NCI-H748 treated with DMSO at 0.1 percent for 48 hours (cell line): ENCODE measurements around the gene AOX1.
"Not testable (repeated sequence)": the region's sequence is repeated elsewhere in the genome, so short reads cannot be mapped to it uniquely, and the experiment has no call there.

Source experiments
- DNase-seq: peaks from one replicate; lab custom pipeline; 2025; lab: John Stamatoyannopoulos, UW

Gene AOX1

DNA sequence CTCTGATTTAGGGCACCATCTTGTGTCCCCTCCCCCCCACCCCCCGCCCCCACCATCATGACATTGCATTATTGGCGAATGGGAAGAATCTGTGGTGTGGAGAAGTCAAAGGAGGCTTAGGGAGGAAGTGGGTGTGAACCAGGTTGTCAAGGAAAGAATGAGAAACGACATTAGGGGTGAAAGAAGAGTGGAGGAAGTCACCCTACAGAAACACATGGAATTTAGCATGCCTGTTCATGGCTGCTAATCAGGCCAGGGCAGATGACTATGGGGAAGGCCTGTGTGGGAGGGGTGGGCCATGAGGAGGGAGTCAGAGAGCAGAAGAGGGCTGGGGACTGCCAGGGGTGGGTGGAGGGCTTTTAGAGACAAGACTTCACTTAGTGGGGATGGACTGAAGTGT lies 81.6 kb downstream of the AOX1 start:
- DNase-seq = no peak

DNA sequence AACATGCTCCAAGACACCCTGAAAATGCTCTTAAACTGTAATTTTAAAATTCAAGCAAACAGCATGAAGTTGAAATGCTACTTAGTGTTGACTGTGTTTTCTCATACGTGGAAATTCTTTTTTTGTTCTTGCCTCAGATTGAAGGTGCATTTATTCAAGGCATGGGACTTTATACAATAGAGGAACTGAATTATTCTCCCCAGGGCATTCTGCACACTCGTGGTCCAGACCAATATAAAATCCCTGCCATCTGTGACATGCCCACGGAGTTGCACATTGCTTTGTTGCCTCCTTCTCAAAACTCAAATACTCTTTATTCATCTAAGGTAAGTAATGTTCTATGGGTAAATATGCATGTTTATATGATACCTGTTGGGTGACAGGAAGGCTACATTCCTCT lies 82.7 kb downstream of the AOX1 start:
- DNase-seq = no peak

DNA sequence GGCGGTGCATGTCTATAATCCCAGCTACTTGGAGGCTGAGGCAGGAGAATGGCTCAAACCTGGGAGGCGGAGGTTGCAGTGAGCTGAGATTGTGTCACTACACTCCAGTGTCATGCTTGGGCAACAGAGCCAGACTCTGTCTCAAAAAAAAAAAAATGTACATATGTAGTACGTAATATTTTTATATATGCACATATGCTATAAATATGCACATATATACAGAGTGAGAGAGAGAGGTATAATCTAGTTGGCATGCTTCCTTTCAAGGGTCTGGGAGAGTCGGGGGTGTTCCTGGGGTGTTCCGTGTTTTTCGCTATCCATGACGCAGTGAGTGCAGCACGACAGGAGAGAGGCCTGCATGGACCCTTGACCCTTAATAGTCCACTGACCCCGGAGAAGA lies 83.5 kb downstream of the AOX1 start:
- DNase-seq = no peak

DNA sequence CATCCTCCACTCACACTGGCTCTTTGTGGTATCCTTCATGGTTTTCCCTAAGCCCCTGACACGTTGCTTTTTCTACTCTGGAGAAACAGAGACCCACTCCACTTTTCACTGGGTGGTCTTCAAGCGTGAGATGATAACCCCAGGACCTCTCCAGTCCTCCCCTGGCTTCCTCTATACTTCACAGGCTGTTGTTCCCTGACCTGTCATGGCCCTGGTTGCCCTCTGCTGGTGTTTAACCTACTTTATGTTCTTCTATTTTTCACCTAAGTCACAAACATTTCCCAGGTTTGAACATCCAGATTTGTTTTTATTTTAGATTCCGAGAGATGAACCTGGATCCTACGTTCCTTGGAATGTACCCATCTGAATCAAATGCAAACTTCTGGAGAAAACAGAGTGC lies 84.5 kb downstream of the AOX1 start:
- DNase-seq = no peak

DNA sequence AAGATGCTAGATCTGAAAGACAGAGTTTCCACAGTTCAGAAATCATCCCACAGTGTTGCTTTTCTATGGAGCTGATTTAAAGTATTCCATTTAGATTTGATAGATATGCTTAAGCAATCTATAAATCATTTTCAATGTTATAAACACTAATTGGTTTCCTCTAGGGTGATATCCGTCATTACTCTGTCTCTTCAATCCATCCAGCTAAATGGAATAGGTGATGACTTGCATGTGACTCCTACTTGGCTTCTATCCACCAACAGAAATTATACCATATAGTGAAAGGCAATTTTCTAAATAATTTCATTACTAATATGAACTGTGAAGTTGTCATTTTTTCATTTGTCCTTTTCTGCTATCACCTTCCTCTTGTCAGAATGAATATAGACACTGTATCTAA lies 84.9 kb downstream of the AOX1 start:
- no peak for DNase-seq

DNA sequence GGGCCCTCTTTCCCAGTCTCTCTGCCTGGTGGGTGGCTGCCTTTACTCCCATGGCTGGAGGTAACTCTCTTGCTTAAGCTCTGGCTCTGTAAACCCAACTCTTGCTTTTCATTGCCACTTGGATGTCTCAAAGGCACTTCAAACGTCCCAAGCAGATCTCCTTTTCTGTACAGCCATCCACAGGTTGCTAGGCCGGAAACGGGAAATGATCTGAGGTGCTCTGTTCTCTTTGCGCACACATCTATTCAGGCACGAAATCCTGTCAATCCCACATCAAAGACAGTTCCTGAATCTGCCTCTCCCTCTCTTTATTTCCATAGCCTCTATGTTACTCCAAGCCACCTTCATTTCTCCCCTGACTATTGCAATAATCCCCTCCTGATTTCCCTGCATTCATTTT lies 87.4 kb downstream of the AOX1 start:
- DNase-seq = no peak

DNA sequence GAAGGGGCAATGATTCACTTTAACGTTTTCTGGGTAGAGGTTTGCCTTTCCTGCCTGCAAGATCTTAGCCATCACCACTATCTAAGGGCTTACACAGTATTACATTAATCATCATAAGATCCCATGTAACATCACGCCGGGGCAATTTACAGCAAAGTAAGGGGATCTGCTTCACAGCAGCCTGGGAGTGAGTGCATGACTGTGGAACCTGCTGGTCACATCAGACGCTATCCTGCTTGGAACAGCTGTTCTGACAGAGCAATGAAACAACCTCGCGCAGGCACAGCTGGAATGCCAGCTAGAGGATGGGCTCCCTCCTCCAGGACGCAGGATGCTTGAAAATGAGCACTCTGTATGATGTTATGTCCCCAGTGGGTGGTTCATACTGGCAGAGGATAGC lies 89.0 kb downstream of the AOX1 start:
- no peak for DNase-seq

DNA sequence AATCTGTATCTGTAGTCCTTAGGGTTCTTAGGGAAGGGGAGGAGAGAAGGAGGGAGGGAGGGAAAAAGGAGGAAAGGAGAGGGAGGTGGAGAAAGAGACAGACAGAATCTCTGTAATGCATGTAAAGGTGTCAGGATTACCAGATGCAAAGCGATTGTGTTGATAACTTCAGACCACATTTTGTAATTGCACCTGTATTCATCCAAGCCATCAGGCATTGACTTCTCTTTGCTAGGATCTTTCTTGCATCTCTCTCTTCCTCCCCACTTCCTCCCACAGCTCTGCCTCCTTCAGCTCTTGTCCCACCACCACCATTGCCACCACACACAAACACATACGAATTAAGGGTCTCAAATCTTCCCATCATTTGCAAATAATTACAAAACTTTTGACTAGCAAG lies 91.4 kb downstream of the AOX1 start:
- DNase-seq = no peak

DNA sequence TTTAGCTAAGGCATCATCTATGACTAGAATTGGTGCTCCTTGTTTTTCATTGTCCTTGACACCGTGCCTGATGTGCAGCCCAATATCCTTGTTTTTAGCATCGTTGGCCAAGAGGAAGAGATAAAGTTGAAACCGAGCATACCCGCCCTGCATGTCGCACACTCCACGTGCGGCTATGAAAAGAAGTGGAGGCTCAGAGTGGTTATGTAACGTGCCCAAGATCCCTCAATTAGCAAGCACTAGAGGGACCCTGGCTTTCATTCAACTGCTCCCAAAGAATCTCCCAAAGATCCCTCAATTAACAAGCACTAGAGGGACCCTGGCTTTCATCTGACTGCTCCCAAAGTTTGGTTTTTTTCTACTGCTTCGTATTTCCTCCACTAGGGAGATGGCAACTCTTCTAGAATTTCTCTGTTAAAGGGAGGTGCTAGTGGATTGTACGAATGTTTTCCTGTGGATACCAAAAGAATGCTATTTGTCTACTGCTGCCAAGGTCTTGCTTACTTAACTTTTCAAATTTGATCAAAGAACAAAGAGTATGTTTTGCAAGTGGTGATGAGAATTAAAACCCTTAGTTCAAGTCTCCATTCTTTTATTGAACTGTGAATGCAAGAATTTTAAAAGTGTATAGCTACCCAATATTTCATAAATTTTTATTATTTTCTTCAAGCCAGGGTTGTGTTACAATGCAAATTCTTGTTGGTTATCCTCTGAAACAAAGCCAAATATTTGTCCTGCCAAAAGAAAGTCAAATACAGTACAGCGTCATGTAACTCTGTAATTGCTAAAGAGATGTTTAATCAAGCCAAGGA lies 92.1 kb downstream of the AOX1 start:
- DNase-seq = no peak

DNA sequence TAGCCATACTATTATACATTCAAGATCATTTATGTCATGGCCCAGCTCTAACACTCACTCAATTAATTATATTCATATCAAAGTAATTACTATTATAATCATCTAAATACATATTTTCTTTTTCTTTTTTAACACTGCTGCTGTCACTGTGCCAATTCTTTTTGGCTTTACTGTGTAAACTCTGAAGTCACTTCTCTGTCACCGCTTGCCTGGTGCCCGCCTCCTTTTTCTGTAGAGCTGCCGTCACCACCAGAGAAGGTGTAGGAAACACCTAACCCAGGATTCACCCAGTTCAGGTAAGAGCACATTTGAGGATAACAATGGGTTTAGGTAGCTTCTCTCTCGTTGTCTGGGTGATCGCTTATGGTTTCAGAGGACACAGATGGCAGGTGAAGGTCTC lies 93.3 kb downstream of the AOX1 start:
- DNase-seq = no peak

DNA sequence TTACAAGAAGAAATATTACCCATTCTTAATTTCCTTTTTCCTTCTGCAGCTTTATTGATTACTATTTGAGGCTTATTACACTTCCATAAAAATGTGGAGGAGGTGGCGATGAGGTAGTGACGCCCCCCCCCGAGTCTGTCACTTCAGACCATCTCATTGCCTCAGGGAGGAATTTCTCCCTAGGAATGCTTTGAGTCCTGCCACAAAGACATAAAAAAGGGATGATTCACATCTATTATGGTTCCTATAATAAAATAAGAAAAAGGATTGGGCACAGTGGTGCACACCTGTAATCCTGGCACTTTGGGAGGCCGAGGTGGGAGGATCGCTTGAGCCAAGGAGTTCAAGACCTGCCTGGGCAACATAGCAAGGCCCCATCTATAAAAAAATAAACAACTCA lies 93.7 kb downstream of the AOX1 start:
- no peak for DNase-seq

DNA sequence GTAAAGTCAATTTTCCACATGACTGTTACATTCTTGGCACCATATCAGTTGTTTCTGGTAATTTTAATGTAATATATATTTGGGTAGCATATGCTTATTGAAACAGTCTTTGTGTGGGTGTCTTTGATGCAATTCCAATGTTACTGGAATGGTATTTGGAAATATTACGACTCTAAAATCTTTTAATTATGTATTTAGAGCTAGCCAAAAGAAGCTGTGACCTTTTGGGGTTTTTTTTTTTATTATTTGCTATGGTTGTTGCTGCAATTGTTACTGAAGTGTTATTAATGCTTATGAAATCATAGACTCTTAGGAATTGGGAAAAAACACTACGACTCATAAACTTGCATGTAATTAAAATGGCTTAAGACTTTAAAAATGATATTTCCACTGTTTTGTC lies 95.9 kb downstream of the AOX1 start:
- no peak for DNase-seq

DNA sequence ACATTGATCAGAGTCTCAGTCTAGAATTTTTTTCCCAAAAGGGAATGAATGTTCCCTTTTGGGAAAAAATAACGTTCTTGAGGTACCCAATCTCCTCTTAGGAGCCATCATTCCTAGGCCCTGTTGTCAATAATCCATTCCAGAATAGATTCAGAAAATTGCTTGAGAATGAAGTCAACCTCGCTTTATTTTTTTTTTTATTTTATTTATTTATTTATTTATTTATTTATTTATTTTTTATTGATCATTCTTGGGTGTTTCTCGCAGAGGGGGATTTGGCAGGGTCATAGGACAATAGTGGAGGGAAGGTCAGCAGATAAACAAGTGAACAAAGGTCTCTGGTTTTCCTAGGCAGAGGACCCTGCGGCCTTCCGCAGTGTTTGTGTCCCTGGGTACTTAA lies 96.6 kb downstream of the AOX1 start:
- not testable (repeated sequence) for DNase-seq

DNA sequence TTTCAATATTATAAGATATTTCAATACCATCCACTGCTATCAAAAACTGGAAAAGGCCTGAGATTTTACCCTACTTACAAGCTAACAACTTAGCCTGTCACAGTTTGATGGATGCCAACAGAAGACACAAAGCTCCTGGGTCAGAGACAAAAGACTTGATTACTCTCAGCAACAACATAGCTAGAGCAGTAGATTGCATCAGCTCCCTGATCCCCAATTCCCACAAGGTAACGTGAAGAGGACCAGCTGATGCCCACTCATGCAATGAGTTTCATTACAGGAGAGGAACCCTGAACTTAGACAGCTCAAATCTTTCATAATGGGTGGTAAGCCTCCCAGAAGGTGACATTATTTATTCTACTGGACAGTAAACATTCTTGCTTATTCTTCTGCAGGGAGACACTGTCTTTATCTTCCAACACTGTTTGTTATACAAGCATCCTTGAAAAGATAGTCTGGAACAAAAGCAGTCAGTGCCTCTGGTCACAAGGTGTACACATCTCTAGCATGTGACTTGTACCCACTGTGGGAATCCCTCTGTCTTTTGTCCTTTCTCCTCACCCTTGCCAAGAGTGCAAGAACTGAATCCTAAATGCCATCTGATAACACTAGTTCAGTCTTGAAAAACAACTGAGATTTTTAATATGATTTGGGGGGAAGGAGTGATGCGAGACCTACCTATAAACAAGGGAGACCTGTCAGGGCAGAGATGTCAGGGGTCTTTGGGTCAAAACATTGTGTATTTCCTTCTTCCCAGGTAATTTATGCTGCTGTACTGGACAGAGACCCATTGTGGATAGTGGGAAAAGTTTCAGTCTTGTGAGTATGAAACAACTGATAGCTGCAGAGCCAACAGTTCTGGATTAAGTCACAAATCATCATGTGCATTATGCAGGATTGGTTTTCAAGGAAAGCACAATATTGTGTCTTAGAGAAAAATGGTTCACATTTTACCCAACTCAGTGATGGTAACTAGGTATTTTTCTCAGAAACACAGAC lies 102.4 kb downstream of the AOX1 start:
- DNase-seq = no peak

DNA sequence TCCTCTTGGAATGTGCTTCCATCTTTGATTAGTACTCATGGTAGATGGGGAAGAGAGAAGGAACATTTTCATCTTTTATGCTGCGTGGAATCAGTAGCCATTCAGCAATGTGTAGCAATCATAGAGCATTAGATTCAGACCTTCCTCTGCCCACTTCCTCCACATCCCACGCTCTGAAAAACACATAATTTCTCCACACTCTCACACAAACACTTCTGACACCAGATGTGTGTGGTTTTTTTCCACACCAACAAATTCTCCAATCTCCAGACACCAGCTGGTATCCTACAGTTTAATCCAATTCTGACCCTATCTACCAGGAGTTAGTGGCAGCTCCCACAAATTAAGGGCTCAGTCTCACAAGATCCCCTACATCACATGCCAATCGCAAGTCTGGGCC lies 103.3 kb downstream of the AOX1 start:
- DNase-seq = no peak

DNA sequence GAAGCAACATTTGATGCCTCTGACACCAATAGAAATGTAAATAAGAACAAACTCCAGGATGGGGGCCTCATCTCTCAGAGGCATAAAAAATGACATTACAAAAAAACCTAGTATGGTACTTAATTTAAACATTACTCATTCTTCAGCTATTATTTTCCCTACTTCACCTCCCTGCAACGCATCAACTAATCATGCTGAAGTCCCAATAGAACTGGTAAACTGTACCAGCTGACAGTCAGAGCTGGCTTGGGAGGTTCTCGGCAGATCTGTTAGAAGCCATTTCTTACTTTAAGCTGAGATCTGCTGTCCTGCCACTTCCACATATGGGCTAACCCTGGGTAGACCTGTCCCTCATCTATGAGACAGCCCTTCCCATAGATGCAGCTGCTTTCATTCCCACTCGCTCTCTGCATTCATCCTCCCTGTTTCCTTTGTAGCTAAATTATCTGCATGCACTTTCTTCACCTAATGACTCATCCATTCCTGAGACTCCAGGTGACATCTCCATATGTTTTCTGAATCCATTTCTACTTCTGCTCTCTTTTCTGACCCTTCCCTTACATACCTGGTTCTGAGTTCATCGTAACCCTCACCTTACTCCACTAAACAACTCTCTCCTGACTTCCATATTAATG lies 108.1 kb downstream of the AOX1 start:
- DNase-seq = no peak

DNA sequence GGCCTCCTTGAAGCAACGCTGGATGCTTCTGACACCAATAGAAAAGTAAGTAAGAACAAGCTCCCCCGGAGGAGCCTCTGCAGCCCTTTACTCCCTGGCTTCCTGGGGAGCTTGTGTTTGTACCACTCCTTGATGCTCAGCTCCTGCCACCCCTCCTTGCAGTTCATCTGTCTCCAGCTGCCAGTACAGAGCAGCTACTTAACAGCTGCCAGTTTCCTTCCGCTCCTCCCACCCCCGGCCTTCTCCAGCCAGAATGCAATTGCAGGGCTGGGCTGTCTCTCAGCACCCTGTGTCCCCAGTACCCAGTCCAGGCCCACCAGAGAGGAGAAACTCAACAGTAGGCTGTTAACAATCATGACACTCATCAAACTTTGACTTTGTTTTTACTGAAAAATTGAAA lies 109.4 kb downstream of the AOX1 start:
- no peak for DNase-seq

DNA sequence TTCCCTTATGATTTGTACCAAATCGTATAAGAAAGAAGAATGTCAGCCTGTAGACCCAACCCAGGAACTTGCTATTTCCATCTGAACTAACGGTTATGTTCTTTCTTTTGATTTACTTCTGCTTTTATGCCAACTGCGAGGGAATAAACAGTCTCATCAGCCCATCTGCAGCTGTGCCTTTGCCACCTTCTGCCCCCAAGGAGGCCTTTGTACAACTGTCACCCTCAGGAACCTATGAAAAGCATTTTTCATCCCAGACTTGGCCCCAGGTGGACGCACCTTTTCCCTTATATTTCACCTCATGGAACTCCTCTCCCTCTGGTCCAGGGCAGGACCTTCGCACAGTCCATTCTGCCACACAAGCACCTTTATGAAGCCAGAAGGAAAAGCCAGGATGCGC lies 109.8 kb downstream of the AOX1 start:
- DNase-seq = no peak

DNA sequence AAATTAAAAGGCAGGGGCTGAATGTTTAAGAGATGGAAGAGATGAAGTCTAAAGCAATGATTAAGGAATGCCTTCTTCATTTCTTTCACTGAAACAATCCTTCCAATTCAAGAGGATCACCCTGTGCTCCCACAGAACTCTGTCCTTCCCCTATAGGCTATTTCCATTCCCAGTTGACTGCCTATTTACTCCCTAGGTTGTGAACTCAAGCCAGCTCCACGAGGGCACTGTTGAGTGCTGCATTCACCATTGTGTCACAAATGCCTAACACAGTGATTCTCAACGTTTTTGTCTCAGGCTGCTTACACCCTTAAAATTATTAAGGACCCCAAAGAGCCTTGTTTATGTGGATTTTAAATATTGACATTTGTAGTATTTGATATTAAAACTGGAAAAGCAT lies 112.4 kb downstream of the AOX1 start:
- no peak for DNase-seq

DNA sequence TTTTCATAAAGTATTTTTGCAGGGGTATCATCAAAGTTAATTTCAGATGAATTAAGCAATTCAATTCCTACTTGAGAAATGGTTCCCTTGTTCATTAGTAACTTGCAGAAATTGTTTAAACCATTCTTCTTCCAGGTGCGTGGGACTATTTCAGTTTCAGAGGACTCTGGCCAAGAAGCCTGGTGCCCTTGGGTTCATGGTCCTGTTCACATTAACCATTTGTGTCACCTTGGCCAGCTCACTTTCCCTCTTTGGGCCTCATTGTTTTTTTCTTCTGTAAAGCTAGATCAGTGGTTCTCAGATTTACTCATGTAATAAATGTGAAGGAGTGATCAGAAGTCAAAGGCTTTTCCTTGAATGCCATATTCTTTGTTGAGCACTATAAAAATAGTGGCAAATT lies 113.5 kb downstream of the AOX1 start:
- DNase-seq = no peak

DNA sequence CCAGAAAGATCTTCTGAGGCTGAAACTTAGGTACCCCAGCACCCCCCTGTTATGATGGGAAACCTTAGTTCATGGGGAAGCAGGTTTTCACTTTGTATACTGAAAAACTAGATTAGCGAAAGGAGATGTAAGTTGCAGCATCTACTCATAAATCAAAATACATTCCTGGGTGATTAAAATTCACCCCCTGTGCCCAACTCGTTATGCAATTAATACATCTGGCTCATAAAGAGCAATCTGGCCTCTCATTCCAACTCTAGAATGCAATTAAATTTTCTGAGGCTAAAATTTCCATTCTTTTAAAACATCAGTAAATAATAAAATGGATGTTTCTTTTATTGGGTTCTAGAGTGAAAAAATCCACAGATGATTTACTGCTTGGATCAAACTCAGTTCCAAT lies 115.0 kb downstream of the AOX1 start:
- DNase-seq = no peak

DNA sequence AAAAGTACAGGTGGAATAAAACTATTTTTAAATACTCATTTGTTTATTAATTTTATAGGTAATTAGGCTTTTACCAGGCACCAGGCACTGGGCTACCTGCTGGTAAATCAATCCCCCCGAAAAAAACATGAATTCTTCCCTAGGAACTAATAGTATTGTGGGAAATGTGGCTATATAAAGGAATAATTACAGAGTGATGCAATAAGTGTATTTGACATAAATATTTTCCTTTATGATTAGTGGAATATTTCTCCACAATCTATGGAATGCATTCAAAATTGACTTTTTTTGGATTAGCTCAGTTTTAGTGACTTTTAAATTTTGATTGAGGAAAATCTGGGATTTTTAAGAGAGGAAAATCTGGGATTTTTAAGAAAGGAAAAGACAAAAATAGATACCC lies 116.2 kb downstream of the AOX1 start:
- DNase-seq = no peak

DNA sequence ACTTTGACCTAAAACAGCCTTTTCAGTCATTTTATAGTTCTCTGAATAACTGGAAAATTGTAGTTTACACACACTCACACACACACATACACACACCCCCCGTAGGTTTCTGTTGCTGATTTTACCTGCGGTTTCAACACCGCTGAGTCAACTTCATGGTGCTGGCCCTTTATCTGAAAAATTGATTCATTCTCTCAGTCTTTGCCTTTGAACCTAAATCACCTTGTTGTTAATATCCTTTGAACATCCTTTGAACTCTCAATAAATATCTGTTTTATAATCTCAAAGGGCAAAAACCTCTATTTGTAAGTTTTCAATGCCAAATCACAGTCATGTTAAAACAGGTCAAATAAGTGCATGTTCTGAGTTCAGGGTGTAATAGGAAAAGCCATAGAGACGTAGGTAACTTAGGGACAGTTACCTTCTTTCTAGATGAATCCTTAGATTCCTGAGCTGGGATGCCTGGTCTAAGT lies 116.9 kb downstream of the AOX1 start:
- DNase-seq = no peak
